AG20443 (cell line): ENCODE data around the gene ZBTB7C.

Experiments
- DNase-seq: peaks from one replicate; pipeline ENCODE4 v3.0.0; 2012; ENCODE audit warnings: low spot score, mixed read lengths

Gene ZBTB7C

DNA sequence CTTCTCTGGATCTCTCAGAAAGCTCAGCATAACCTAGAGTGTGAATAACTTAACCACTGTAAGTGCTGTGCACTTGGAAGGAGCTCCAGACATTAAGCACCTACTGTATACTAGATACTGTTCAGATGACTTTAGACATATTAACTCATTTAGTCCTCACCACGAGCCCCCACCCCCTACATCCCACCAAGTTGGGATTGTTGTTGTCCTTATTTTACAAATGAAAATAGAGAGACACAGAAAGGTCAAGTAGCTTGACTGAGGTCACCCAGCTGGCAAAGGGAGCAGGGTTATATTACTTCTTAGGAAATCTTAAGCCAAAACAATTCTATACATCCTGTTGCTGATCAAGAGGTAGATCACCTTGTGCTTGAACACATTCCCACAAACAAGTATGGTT, 244.5 kb downstream of the ZBTB7C start:
- DNase-seq: no peak

GRCh38 chr18:48164116-48164515, 245.1 kb downstream of the ZBTB7C start:
- no peak for DNase-seq

- DNase-seq: no peak
Observed at GRCh38 chr18:48163738-48164115, 245.5 kb downstream of the ZBTB7C start.

DNA sequence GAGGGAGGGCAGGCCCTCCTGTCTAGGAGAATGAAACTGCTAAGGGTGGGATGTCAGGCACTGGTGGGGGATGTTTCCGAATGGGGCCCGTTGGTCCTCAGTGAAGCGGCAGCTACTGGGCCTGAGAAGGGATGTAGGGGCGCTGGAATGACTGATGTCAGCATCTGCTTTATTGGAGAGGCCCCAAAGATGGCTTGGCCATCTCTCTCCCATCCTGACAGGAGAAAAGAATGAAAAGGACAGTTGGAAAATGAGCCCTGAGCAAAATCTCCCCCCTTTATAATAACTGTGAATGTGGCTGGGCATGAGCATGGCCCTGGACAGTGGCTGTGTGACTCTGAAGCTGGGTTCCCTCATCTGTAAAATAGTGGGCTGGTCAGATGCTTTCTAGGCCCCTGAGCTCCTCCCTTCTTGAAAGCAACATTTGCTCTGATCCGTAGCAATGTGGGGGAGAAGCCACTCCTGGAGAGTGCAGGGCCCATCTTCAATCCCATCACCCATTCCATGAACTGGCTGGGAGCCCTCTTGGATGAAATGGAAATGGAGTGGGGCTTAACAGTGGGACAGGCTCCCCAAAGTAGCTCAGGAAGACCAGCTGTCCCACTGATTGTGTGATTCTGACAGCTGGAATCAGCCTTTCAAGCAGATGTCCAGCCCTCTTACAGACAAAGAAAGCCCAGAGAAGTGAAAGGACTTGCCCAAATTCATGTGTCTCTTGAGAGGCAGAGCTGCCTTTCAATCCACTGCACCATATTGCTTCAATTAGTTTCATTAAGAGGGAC, 246.0 kb downstream of the ZBTB7C start:
- no peak for DNase-seq

DNA sequence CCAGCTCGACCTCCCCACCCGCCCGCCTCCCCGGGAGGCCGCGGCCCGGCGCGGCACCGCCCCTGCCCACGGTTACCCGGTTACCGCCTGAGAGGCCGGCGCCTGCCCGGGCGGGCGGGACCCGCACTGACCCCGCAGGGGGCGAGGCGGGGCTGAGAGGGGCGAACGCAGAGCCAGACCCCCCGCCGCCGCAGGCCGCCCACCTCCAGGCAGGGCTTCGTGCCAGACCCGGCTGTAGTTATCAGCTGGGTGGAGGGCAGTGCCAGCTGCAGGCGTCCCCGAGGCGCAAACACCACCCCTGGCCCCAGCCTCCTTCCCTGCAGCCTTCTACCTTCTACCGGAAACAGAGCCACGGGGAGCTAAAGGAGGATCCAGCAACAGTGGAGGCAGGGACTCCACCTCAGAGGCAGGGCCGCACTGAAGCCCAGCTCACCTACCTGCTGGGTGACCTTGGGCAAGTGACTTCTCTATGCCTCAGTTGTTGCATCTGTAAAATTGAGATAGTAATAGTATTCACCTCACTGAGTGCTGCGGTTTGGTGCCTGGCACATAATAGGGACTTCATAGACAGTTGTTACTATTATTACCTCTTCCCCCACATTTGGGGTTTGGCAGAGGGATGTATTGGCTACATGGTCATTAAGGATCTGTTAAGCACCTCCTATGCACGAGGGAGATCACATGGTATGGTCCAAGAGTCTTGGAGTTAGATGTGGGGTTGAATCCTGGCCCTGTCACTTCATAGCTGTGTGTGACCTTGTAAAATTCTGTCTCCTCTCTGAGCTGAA, 247.1 kb downstream of the ZBTB7C start:
- DNase-seq: no peak

- DNase-seq: peak; percentile 96
Observed at GRCh38 chr18:48161191-48161910, 247.8 kb downstream of the ZBTB7C start.

DNA sequence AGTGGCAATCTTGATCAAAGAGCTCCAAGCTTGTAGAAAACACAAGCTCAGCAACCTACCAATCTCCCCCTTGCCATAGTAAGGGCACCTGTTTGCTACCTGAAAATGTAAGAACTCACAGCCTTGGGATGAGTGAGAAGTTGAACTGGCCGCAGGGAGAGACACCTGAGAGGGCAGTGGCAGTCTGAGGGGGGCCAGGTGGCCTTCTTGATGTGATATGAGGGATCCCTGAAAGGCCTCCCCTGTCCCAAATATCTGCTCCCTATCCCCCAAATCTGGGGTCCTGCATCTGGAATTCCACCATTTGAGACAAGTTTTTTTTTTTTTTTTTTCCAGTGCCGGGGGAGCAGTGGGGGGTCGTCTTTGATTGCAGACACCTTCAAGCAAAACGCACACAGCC, 248.6 kb downstream of the ZBTB7C start:
- no peak for DNase-seq

DNA sequence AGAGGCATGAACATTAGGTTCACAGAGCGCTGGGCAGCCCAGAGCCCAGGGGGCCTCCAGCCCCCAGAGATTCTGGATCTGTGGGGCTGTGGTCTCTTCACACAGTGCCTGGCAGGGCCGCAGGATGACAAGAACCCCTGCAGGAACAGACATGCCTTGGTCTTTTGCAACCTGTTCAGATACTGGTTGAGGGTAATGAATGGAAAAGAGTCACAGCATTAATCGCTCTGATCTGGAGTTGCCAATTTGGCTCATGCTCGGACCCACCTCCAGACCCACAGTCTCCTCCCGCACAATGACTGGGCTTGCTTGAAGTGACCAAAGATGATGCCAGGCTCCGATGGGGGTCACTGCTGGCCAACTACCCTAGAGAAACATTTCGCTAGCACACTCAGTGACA, 249.4 kb downstream of the ZBTB7C start:
- DNase-seq: no peak

DNA sequence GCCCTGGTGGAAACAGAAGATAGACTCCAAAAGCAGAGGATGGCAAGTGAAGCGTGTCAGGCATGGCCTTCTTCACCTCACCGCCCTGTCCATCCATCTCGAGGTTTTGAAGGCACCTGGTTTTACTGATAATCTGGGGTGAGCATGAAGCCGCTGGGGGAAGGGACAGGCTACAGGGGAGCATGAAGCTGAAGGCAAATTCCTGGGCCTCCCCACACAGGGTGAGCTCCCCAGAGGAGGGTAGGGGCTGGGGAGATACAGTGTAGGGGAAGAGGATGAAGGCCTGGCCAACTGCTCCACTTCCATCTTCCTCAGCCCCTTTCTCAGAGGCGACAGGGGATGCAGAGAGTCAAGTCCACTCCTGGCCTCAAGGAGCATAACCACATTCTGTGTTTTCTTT, 250.5 kb downstream of the ZBTB7C start:
- DNase-seq: no peak

DNA sequence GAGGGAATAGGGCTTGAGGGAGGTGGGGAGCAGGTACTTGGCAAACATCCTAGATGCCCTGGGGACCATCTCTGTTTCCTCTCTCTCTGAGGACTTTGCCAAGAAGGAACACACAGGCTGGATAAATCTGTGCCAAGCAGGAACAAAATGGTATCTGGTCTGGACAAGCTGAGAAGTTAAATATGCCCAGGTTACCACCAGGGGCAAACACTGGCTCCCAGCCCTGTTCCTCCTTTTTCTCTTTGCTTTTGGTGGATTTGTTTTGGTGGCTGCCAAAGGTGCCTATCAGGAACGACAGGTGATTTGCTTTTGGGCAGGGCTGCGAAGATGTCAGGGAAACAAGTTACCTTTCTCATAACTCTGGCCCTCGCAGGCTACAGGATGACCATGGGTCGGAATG, 251.2 kb downstream of the ZBTB7C start:
- DNase-seq: no peak

DNA sequence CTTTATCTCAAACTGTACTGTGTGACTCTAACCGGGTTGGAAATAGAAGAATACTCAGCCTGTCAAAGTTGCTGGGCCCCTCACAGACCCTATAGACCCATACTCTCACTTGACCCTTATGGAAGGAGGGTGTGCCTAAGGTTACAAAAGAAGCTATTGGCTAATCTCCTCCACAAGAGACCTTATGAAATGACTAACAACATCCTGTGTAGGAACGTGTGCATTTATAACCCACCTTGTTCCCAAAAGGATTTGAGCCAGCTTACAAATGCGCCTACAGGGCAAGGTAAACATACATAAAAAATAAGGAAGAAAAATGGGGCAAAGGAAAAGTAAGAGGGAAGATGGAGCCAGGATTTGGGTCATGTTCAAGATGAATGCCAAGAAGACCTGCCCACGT, 253.3 kb downstream of the ZBTB7C start:
- no peak for DNase-seq

- DNase-seq: no peak
Observed at GRCh38 chr18:48154828-48155227, 254.4 kb downstream of the ZBTB7C start.

DNA sequence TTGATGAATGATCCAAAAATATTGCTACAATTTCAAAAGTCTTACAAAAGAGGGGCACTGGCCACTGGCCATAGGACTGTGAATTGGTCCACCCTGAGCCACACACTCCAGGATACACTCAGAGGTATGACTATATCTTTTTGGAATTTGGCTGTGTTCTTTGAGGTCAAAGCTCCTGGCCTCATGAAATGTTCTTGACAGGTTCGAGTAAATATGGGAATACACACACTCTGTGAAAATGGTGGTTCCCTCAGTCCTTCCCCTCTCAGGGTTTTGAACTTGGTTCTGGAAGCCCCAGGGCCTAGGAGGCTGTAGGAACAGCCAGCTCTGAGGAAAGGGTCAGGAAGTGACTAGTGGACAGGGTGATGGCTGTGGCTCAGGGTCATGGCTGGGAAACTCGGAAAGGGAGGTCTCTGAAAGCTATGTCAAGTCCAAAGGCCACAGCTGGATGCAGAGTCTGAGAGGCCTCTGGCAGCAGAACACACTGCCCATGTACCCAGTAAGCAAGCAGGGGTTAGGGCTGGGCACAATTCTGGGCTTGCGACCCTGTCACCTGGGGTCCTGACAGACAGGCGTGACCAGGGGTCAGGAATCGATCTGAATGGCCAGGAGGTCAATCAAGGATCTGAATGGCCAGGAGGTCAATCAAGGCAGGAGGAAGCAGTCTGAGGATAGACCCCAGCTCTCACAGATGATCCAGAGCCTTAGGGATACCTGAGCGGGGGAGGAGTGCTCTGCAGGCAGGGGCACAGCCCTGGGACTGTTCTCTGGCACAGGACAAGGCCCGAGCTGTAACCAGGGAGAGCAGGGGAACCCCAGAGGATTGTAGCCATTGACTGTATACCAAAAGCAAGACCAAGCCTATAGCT, 255.3 kb downstream of the ZBTB7C start:
- DNase-seq: peak; percentile 65

- no peak for DNase-seq
Observed at GRCh38 chr18:48152549-48152948, 256.6 kb downstream of the ZBTB7C start.

DNA sequence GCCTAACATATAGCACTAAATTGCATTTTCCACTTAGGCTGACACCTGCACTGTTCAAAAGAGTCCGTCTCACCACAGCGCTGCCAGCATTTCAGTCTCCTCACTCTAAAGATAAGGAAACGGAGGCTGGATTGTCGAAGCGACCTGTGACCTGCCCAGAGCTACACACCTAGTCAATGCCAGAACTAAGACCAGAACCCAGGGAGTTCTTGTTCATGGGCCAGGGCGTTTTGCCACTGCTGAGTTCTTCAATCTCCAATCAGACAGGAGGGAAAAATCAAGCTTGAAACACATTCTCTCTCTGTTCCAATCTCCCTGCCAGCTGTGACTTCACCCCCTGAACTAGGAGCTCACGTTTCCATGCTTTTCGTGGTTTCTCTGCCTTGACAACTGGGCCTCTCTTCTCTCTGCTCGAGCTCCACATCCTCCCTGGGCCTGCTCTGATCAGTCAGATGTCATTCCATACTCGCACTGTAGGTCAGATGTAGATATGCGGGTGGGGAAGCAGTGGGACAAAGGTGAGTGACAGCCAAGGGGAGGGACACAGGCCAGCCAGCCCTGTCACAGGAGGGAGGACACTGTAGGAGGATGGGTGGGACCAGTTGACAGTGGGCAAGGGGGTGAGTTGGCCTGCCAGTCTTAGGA, 257.6 kb downstream of the ZBTB7C start:
- no peak for DNase-seq

- no peak for DNase-seq
Observed at GRCh38 chr18:48149020-48149685, 260.0 kb downstream of the ZBTB7C start.

- DNase-seq: no peak
Observed at GRCh38 chr18:48142994-48143393, 266.2 kb downstream of the ZBTB7C start.

DNA sequence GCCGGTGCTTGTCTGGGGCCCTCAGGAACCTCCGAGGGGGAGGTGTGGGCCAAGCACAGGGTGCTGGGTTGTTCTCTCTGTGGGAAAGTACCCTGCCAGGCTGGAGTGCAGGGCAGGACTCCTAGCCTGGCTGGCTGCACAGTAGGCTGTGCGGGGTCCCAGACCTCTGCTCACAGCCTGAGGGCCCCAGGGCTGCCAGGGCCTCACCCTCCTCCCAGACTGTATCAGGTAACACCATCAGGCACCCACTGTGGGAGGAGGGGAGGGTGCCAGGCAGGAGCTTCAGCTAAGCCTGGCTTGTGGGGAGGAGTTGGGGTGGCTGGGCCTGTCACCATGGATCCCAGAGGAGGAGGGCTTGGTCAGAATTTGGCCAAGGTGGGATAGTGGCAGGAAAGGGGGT, 266.8 kb downstream of the ZBTB7C start:
- no peak for DNase-seq

- no peak for DNase-seq
Observed at GRCh38 chr18:48140731-48141130, 268.5 kb downstream of the ZBTB7C start.

DNA sequence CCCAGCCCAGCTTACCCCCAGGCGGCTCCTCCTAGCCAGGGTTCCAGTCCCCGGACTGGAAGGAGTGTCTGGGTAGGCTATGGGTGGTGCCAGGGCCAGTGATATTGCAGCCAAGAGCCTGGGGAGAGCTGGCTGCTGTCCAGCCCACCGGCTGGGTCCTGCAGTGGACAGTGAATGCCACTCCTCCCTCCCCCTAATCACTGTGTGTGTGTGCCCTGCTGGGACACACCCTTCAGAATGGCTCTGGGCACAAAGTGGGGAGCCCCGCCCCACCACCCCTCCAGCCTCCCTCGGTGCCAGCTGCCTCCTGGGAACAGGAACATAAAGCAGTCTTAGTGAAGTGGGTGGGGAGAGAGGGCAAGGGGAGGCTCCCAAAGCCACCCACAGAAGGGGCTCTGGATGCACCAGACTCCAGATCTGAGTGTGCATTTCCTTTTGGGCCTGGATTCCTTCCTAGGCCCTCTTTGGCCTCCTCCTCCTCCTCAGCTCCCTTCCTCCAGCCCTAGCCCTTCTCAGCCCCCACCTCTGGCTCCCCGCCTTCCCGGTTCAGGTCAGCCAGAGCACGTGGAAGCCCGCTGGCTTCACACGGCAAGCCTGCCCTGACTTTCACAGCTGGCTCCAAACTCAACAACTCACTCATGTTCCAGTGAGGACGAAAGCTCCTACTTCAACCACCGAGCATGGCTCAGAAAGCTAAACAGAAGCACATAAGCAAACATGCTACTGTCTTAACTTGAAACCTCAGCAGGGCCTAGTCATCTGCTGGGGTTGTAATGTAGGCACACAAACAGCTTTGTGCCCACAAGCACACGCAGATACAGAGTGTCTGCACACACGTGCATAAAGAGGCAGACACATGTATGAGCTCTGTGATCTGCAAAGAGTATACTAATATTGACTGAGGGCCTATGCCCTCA, 269.5 kb downstream of the ZBTB7C start:
- no peak for DNase-seq
